WTC11 (cell line): ENCODE results near the gene NEBL.

Experiments
- CBFB ChIP-seq: sonication (generic); formaldehyde crosslinking; IDR thresholded peaks from 2 replicates; pipeline ENCODE4 v1.8.1; 2022; ENCODE audit warnings: mild to moderate bottlenecking, low read depth, missing genetic modification reagents
- TEAD4 ChIP-seq: sonication (generic); formaldehyde crosslinking; IDR thresholded peaks from 2 replicates; pipeline ENCODE4 v1.8.0; 2022; ENCODE audit warnings: mild to moderate bottlenecking, missing genetic modification reagents
- ZNF263 ChIP-seq: sonication (generic); formaldehyde crosslinking; IDR thresholded peaks from 2 replicates; pipeline ENCODE4 v1.8.1; 2022; ENCODE audit warnings: low read depth, mild to moderate bottlenecking, moderate library complexity, missing genetic modification reagents
- TF ChIP-seq, protein P1 (sequence below): sonication (generic); formaldehyde crosslinking; IDR thresholded peaks from 2 replicates; pipeline ENCODE4 v1.8.1; 2023; ENCODE audit warnings: mild to moderate bottlenecking, moderate library complexity, missing genetic modification reagents
- TF ChIP-seq, protein P2 (sequence below): fragments of 200-600 bp; IDR thresholded peaks from 2 replicates; pipeline ENCODE4 v1.8.0; 2022; ENCODE audit warnings: antibody characterized with exemption
- TF ChIP-seq, protein P3 (sequence below): sonication (generic); formaldehyde crosslinking; IDR thresholded peaks from 2 replicates; pipeline ENCODE4 v1.8.1; 2023; ENCODE audit warnings: mild to moderate bottlenecking, missing genetic modification reagents
- TF ChIP-seq, protein P4 (sequence below): sonication (generic); formaldehyde crosslinking; IDR thresholded peaks from 2 replicates; pipeline ENCODE4 v1.8.0; 2022; ENCODE audit warnings: mild to moderate bottlenecking, missing genetic modification reagents

DNA sequence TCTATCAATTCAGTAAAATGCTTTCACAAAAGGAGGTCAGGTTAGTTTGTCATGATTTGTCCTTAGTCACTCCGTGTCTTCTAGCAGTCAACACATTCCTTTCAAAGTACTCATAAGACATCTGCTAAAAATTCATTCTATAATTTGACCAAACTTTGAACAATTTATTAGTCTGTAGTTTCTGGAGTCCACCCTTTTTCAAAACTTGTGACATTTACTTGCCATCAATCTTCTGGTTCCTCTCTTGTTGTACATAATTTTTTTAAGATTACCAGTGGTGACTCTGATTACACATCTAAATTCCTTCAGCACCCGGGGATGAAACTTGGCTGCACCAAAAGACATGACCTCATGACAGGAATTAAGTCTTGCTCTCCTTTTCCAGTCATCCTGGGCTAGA is 130.1 kb downstream of the NEBL start:
- TF ChIP-seq ZNF263 (CRISPR knock-in tag) (no peak), CBFB (CRISPR knock-in tag) (no peak), TEAD4 (CRISPR knock-in tag) (no peak)
- TF ChIP-seq, protein P1, sequence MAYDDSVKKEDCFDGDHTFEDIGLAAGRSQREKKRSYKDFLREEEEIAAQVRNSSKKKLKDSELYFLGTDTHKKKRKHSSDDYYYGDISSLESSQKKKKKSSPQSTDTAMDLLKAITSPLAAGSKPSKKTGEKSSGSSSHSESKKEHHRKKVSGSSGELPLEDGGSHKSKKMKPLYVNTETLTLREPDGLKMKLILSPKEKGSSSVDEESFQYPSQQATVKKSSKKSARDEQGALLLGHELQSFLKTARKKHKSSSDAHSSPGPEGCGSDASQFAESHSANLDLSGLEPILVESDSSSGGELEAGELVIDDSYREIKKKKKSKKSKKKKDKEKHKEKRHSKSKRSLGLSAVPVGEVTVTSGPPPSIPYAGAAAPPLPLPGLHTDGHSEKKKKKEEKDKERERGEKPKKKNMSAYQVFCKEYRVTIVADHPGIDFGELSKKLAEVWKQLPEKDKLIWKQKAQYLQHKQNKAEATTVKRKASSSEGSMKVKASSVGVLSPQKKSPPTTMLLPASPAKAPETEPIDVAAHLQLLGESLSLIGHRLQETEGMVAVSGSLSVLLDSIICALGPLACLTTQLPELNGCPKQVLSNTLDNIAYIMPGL (CRISPR knock-in tag) = no peak
- TF ChIP-seq, protein P2, sequence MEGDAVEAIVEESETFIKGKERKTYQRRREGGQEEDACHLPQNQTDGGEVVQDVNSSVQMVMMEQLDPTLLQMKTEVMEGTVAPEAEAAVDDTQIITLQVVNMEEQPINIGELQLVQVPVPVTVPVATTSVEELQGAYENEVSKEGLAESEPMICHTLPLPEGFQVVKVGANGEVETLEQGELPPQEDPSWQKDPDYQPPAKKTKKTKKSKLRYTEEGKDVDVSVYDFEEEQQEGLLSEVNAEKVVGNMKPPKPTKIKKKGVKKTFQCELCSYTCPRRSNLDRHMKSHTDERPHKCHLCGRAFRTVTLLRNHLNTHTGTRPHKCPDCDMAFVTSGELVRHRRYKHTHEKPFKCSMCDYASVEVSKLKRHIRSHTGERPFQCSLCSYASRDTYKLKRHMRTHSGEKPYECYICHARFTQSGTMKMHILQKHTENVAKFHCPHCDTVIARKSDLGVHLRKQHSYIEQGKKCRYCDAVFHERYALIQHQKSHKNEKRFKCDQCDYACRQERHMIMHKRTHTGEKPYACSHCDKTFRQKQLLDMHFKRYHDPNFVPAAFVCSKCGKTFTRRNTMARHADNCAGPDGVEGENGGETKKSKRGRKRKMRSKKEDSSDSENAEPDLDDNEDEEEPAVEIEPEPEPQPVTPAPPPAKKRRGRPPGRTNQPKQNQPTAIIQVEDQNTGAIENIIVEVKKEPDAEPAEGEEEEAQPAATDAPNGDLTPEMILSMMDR = no peak
- TF ChIP-seq, protein P3, sequence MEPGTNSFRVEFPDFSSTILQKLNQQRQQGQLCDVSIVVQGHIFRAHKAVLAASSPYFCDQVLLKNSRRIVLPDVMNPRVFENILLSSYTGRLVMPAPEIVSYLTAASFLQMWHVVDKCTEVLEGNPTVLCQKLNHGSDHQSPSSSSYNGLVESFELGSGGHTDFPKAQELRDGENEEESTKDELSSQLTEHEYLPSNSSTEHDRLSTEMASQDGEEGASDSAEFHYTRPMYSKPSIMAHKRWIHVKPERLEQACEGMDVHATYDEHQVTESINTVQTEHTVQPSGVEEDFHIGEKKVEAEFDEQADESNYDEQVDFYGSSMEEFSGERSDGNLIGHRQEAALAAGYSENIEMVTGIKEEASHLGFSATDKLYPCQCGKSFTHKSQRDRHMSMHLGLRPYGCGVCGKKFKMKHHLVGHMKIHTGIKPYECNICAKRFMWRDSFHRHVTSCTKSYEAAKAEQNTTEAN (CRISPR knock-in tag) = no peak
- TF ChIP-seq, protein P4, sequence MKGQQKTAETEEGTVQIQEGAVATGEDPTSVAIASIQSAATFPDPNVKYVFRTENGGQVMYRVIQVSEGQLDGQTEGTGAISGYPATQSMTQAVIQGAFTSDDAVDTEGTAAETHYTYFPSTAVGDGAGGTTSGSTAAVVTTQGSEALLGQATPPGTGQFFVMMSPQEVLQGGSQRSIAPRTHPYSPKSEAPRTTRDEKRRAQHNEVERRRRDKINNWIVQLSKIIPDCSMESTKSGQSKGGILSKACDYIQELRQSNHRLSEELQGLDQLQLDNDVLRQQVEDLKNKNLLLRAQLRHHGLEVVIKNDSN (CRISPR knock-in tag) = no peak
